K562 (cell line): Measurements from ENCODE around the gene KIAA0930.

Experiments
- BCOR ChIP-seq: fragments of 450-650 bp; IDR thresholded peaks from 2 replicates; pipeline ENCODE4 v1.6.1; 2016
- BDP1 ChIP-seq: IDR thresholded peaks from 3 replicates; pipeline ENCODE4 v1.6.1; 2011; ENCODE audit not compliant: insufficient read length, insufficient read depth
- CREB1 ChIP-seq, 2 experiments: sonication (generic) in 1 of 2; formaldehyde crosslinking in 1 of 2; IDR thresholded peaks; 2 replicates each; pipeline versions ENCODE4 v1.6.1 to v1.8.0; 2012 to 2022; ENCODE audit warnings: inconsistent platforms in 1 of 2, mild to moderate bottlenecking in 1 of 2, missing genetic modification reagents in 1 of 2, moderate library complexity in 1 of 2
- CTBP1 ChIP-seq: fragments of 450-650 bp; IDR thresholded peaks from 2 replicates; pipeline ENCODE4 v1.6.1; 2016; ENCODE audit warnings: borderline replicate concordance
- GTF2F1 ChIP-seq: IDR thresholded peaks from 2 replicates; pipeline ENCODE4 v1.6.1; 2011; ENCODE audit warnings: low read depth, low read length, improper control_type of control experiment
- HMG20A ChIP-seq: fragments of 450-650 bp; formaldehyde crosslinking; conservative IDR thresholded peaks from 2 replicates; pipeline ENCODE4 v1.4.0; 2020; ENCODE audit warnings: mild to moderate bottlenecking, mixed read lengths
- POLR2A ChIP-seq: fragments of 450-650 bp; conservative IDR thresholded peaks from 2 replicates; pipeline ENCODE4 v1.6.1; 2016
- POLR2AphosphoS2 ChIP-seq: IDR thresholded peaks from 2 replicates; pipeline ENCODE4 v1.6.1; 2012; ENCODE audit warnings: low read length, improper control_type of control experiment
- POLR2AphosphoS5 ChIP-seq: IDR thresholded peaks from 2 replicates; pipeline ENCODE4 v1.6.1; 2011; ENCODE audit warnings: mild to moderate bottlenecking, low read depth, low read length, moderate library complexity; ENCODE audit not compliant: control insufficient read depth, insufficient read depth
- POU5F1 ChIP-seq: fragments of 150-350 bp; IDR thresholded peaks from 2 replicates; pipeline ENCODE4 v1.6.1; 2014; ENCODE audit warnings: borderline replicate concordance, low read length, low read depth, mild to moderate bottlenecking; ENCODE audit not compliant: partially characterized antibody
- TAF1 ChIP-seq: IDR thresholded peaks from 2 replicates; pipeline ENCODE4 v1.6.1; 2011; ENCODE audit warnings: mild to moderate bottlenecking, low read length, moderate library complexity; ENCODE audit not compliant: insufficient read depth, control insufficient read depth, severe bottlenecking; ENCODE audit errors: extremely low read depth
- ZNF121 ChIP-seq: sonication (generic); formaldehyde crosslinking; conservative IDR thresholded peaks from 2 replicates; pipeline ENCODE4 v1.8.0; 2022; ENCODE audit warnings: missing genetic modification reagents
- TF ChIP-seq, protein P1 (sequence below): sonication (generic); formaldehyde crosslinking; IDR thresholded peaks from 2 replicates; pipeline ENCODE4 v1.8.0; 2022; ENCODE audit warnings: mild to moderate bottlenecking, missing genetic modification reagents
- TF ChIP-seq, protein P2 (sequence below), 3 experiments: IDR thresholded peaks in 2 of 3; conservative IDR thresholded peaks in 1 of 3; 2 replicates each; pipeline ENCODE4 v1.5.1; 2011 to 2012; ENCODE audit warnings: low read length in 3 of 3, mild to moderate bottlenecking in 3 of 3, control low read depth in 2 of 3, improper control_type of control experiment in 1 of 3, inconsistent platforms in 1 of 3, low read depth in 1 of 3, mixed read lengths in 1 of 3, moderate library complexity in 1 of 3; ENCODE audit not compliant: insufficient read depth in 2 of 3

DNA sequence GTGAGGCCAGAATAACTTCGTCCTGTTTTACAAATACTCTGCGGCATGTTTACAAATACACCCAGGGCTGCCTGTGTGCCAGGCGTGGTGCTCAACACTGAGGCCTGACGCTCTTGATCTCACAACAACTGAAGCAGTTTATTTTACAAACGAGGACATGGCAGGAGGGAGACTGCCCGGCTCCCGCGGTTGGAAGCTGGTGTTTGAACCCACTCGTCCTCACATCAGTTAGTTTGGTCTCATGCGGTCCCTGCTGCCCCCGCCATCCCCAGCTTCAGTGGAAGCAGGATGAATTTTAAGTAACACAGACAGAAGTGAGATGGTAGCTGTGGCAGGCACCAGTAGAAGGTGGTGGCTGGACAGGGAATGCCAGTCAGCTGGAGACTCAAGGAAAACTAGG lies 16.4 kb downstream of the KIAA0930 start:
- TF ChIP-seq, protein P1, sequence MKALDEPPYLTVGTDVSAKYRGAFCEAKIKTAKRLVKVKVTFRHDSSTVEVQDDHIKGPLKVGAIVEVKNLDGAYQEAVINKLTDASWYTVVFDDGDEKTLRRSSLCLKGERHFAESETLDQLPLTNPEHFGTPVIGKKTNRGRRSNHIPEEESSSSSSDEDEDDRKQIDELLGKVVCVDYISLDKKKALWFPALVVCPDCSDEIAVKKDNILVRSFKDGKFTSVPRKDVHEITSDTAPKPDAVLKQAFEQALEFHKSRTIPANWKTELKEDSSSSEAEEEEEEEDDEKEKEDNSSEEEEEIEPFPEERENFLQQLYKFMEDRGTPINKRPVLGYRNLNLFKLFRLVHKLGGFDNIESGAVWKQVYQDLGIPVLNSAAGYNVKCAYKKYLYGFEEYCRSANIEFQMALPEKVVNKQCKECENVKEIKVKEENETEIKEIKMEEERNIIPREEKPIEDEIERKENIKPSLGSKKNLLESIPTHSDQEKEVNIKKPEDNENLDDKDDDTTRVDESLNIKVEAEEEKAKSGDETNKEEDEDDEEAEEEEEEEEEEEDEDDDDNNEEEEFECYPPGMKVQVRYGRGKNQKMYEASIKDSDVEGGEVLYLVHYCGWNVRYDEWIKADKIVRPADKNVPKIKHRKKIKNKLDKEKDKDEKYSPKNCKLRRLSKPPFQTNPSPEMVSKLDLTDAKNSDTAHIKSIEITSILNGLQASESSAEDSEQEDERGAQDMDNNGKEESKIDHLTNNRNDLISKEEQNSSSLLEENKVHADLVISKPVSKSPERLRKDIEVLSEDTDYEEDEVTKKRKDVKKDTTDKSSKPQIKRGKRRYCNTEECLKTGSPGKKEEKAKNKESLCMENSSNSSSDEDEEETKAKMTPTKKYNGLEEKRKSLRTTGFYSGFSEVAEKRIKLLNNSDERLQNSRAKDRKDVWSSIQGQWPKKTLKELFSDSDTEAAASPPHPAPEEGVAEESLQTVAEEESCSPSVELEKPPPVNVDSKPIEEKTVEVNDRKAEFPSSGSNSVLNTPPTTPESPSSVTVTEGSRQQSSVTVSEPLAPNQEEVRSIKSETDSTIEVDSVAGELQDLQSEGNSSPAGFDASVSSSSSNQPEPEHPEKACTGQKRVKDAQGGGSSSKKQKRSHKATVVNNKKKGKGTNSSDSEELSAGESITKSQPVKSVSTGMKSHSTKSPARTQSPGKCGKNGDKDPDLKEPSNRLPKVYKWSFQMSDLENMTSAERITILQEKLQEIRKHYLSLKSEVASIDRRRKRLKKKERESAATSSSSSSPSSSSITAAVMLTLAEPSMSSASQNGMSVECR (CRISPR knock-in tag): no peak
- TF ChIP-seq POLR2AphosphoS5 (no peak), CTBP1 (no peak), POLR2A (no peak), TAF1 (no peak), BCOR (no peak), CREB1 (IDR thresholded peaks at IDR 0.05) (no peak), CREB1 (CRISPR knock-in tag; IDR thresholded peaks at IDR 0.05) (no peak), ZNF121 (CRISPR knock-in tag) (no peak), HMG20A (CRISPR knock-in tag) (no peak), POU5F1 (no peak), POLR2AphosphoS2 (no peak), GTF2F1 (no peak), BDP1 (no peak)
- TF ChIP-seq, protein P2, sequence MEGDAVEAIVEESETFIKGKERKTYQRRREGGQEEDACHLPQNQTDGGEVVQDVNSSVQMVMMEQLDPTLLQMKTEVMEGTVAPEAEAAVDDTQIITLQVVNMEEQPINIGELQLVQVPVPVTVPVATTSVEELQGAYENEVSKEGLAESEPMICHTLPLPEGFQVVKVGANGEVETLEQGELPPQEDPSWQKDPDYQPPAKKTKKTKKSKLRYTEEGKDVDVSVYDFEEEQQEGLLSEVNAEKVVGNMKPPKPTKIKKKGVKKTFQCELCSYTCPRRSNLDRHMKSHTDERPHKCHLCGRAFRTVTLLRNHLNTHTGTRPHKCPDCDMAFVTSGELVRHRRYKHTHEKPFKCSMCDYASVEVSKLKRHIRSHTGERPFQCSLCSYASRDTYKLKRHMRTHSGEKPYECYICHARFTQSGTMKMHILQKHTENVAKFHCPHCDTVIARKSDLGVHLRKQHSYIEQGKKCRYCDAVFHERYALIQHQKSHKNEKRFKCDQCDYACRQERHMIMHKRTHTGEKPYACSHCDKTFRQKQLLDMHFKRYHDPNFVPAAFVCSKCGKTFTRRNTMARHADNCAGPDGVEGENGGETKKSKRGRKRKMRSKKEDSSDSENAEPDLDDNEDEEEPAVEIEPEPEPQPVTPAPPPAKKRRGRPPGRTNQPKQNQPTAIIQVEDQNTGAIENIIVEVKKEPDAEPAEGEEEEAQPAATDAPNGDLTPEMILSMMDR (IDR thresholded peaks at IDR 0.05 in 2 of 3, conservative IDR thresholded peaks at IDR 0.05 in 1 of 3; ENCODE audit: insufficient read depth in 2 of 3, low read depth in 1 of 3, low read length in 3 of 3): no peak
